Endothelial cell (in vitro differentiated cells): ENCODE measurements around the gene RDH12. TPM values are rescaled to one million over a fixed set of nuclear protein-coding genes. Genes with fewer than 3 reads are reported as not detected.
A peak's percentile ranks its signal among the peaks of the same experiment; 100 is the strongest.
"Not testable (repeated sequence)": the region's sequence is repeated elsewhere in the genome, so short reads cannot be mapped to it uniquely, and the experiment has no call there.

Experiments used
- DNase-seq: peaks from one replicate; pipeline ENCODE4 v3.0.0; 2021; ENCODE audit warnings: low spot score
- H3K27ac Mint-ChIP-seq: one replicate; pipeline ENCODE4 v1.8.0; 2021; ENCODE audit warnings: mixed read lengths, inconsistent platforms; ENCODE audit not compliant: unreplicated experiment
- H3K27me3 Mint-ChIP-seq: one replicate; pipeline ENCODE4 v1.8.0; 2021; ENCODE audit warnings: mild to moderate bottlenecking, moderate library complexity, mixed read lengths, inconsistent platforms; ENCODE audit not compliant: unreplicated experiment
- H3K36me3 Mint-ChIP-seq: one replicate; pipeline ENCODE4 v1.8.0; 2021; ENCODE audit warnings: mild to moderate bottlenecking, low read depth, mixed read lengths, inconsistent platforms; ENCODE audit not compliant: unreplicated experiment
- H3K4me1 Mint-ChIP-seq: one replicate; pipeline ENCODE4 v1.8.0; 2021; ENCODE audit warnings: mild to moderate bottlenecking, mixed read lengths, inconsistent platforms; ENCODE audit not compliant: unreplicated experiment
- H3K4me3 Mint-ChIP-seq: one replicate; pipeline ENCODE4 v1.8.0; 2021; ENCODE audit warnings: mild to moderate bottlenecking, mixed read lengths, inconsistent platforms; ENCODE audit not compliant: unreplicated experiment
- H3K9me3 Mint-ChIP-seq: one replicate; pipeline ENCODE4 v1.8.0; 2021; ENCODE audit warnings: mixed read lengths, inconsistent platforms; ENCODE audit not compliant: unreplicated experiment
- total RNA-seq: library from RNA; stranded (reverse); fragmentation: NEBNext Ultra II Directional; extraction: Animal tissue kit (Norgen Biotek cat#: 25700); gene quantifications from one replicate; pipeline ENCODE4 v1.2.1, GENCODE V29; 2021; ENCODE audit not compliant: unreplicated experiment
- TF ChIP-seq, protein P1 (sequence below): fragments of 200-600 bp; sonication (generic); IDR thresholded peaks from one replicate; pipeline ENCODE4 v1.5.0; 2021; ENCODE audit warnings: antibody characterized with exemption; ENCODE audit not compliant: unreplicated experiment

The RDH12 gene
- total RNA-seq, 1 donor from 2014 or later = 0.44 TPM

DNA sequence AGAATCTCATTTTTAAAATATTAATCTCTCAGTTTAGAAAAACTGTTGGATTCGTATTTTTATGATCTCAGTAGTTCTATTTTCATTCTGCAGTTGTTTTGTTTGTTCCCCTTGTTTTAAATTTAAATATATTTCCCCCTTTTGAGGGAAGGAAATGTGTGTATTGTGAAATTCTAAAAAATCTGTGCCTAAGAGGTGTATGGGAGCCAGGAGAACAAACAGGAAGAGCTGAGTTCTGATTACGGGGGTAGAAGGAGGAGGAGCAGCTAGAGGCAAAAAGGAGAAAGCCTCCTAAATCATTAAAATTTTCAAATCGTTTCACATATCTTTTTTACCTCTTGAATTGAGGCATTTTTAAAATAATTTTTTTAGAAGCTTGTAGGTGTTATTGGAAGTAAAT lies 2.3 kb downstream of the RDH12 start:
- H3K27ac Mint-ChIP-seq = no peak overlapping the region
- H3K4me1 Mint-ChIP-seq = peaks cover 5% of the 10 kb centered on the region
- no peak overlapping the region for H3K4me3 Mint-ChIP-seq
- H3K9me3 Mint-ChIP-seq = no peaks in the 10 kb centered on the region
- TF ChIP-seq, protein P1, sequence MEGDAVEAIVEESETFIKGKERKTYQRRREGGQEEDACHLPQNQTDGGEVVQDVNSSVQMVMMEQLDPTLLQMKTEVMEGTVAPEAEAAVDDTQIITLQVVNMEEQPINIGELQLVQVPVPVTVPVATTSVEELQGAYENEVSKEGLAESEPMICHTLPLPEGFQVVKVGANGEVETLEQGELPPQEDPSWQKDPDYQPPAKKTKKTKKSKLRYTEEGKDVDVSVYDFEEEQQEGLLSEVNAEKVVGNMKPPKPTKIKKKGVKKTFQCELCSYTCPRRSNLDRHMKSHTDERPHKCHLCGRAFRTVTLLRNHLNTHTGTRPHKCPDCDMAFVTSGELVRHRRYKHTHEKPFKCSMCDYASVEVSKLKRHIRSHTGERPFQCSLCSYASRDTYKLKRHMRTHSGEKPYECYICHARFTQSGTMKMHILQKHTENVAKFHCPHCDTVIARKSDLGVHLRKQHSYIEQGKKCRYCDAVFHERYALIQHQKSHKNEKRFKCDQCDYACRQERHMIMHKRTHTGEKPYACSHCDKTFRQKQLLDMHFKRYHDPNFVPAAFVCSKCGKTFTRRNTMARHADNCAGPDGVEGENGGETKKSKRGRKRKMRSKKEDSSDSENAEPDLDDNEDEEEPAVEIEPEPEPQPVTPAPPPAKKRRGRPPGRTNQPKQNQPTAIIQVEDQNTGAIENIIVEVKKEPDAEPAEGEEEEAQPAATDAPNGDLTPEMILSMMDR = no peak
- no peaks in the 10 kb centered on the region for H3K36me3 Mint-ChIP-seq
- H3K27me3 Mint-ChIP-seq = no peaks in the 10 kb centered on the region
- no peak for DNase-seq

DNA sequence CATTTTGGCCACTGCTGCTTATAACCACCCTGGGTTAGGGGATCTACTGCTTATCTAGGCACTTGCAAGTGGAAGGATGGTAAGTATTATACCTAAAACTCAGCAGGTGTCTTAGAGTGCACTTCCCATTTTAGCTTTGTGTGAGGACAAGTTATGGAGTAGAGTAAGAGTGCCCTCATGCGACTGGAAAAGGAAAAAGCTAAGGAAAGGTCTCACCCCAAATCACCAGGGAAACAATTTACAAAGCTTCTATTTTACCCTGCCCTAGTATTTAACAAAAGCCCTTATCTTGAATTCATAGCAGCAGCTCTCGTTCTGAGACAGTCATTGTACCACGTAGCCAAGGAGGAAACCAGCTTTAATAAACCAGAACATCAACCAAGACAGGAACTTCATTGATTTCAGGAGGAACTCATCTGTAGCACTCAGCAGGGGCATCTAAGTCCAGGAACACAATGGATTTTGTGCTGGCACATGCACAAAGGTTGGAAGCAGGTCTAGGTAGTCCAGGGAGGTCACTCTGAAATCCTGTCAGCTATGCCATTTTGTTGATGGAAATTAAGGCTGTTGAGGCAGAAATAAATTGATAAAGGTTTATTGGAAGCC lies 2.9 kb downstream of the RDH12 start:
- Mint-ChIP-seq H3K27me3 (no peaks in the 10 kb centered on the region), H3K4me3 (no peak overlapping the region), H3K36me3 (no peaks in the 10 kb centered on the region), H3K27ac (peak overlapping the region; percentile 44), H3K9me3 (no peaks in the 10 kb centered on the region), H3K4me1 (peaks cover 5% of the 10 kb centered on the region)
- TF ChIP-seq, protein P1 = no peak
- peak; percentile 34 for DNase-seq

DNA sequence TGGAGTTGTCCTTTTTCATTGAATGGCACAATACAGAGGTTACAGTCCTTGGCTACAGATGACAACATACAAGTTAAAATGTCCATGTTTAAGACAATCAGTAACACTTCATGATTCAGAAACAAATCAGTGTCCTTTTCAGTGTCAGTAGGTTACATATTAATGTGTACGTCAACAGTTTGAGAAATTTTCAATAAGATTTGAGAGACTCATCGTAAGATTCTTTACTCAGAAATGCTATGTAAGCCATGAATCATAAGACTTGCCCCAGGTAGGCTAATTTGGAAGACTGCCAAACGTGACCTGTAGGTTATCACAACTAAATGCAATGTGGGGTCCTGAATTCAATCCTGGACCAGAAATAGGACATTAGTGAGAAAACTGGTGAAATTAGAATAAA lies 3.5 kb downstream of the RDH12 start:
- no peaks in the 10 kb centered on the region for H3K36me3 Mint-ChIP-seq
- TF ChIP-seq, protein P1 = no peak
- no peak for DNase-seq
- no peak overlapping the region for H3K4me3 Mint-ChIP-seq
- peaks cover 5% of the 10 kb centered on the region for H3K4me1 Mint-ChIP-seq
- H3K27me3 Mint-ChIP-seq = no peaks in the 10 kb centered on the region
- no peak overlapping the region for H3K27ac Mint-ChIP-seq
- peaks cover 3% of the 10 kb centered on the region for H3K9me3 Mint-ChIP-seq

DNA sequence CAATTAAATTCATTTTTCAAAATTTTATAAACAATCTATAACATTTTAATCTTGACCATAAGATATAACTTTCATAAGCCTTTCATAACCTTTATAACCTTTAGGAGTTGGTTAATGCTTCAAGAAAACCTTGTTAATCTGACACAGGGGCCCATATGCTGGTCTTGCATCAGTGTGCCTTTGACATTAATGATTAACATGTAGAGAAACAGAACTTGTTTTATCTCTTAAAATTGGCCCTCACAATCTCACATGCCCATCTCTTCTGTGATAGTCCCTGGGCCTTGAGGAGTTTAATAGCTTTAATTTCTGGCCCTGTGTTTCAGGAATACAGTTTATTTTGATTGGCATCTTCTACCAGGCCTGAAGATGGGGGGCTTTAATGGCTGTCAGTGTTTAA lies 7.7 kb downstream of the RDH12 start:
- H3K9me3 Mint-ChIP-seq, DNase-seq, H3K4me1 Mint-ChIP-seq, H3K36me3 Mint-ChIP-seq, H3K27ac Mint-ChIP-seq, H3K4me3 Mint-ChIP-seq, H3K27me3 Mint-ChIP-seq: not testable (repeated sequence)

DNA sequence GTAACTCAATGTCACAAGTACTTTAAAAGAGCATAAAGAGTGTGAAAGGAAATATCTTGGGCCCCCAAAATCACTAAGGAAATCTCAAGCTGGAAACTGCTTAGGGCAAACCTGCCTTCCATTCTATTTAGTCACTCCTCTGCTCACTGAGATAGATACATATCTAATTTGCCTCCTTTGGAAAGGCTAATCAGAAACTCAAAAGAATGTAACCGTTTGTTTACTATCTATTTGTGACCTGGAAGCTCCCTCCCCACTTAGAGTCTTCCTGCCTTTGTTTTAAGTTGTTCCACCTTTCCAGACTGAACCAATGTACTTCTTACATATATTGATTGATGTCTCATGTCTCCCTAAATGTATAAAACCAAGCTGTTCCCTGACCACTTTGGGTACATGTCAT lies 8.1 kb downstream of the RDH12 start:
- H3K27ac Mint-ChIP-seq, H3K9me3 Mint-ChIP-seq, H3K4me1 Mint-ChIP-seq: not testable (repeated sequence)

DNA sequence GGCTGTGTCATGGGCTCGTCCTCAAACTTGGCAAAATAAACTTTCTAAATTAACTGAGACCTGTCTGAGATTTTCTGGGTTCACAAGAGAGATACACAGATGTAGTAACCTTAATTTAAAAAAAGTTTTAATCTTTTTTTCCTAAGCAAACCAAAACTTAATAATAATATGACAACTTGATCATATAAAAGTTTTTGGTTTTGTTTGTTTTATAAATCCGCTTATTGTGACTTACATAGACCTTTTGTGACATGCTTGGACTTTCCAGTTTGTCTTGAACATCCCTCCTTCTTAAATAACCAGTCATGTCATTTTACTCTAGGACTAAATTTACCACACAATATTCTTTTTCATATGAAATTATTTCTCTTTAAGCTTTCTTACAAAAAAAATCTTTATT lies 8.5 kb downstream of the RDH12 start:
- Mint-ChIP-seq H3K27me3 (no peaks in the 10 kb centered on the region), H3K4me3 (no peak overlapping the region), H3K9me3 (peaks cover 7% of the 10 kb centered on the region), H3K36me3 (no peaks in the 10 kb centered on the region), H3K27ac (no peak overlapping the region), H3K4me1 (no peaks in the 10 kb centered on the region)
- TF ChIP-seq, protein P1 = no peak
- DNase-seq = no peak

More for the DNA sequence above, 8.1 kb downstream of the RDH12 start:
- not testable (repeated sequence) for H3K36me3 Mint-ChIP-seq, H3K27me3 Mint-ChIP-seq, H3K4me3 Mint-ChIP-seq, DNase-seq
